ENCODE measurements around the gene TF. TPM values are rescaled to one million over a fixed set of nuclear protein-coding genes. Genes with fewer than 3 reads are reported as not detected.

Gene TF
- total and polyA plus RNA-seq, 7 donors: 0.10 to 6.6 (median 1.0) TPM

- H3K4me3 ChIP-seq: peak overlapping the region; percentile 85
- peaks cover 3 to 32% of the 10 kb centered on the region in 2 donors for H3K36me3 ChIP-seq (ENCODE audit: insufficient read depth in 1 of 2, low read depth in 1 of 2)
- intact Hi-C loops (cut with DNase I): loop anchor here in 1 of 2 donors (5.0 kb wide), 1 partner anchor 143 kb away; the partner anchor contains the start of gene TOPBP1
- DNase-seq (no peak), ATAC-seq (no peak)
- TF ChIP-seq, protein P1, sequence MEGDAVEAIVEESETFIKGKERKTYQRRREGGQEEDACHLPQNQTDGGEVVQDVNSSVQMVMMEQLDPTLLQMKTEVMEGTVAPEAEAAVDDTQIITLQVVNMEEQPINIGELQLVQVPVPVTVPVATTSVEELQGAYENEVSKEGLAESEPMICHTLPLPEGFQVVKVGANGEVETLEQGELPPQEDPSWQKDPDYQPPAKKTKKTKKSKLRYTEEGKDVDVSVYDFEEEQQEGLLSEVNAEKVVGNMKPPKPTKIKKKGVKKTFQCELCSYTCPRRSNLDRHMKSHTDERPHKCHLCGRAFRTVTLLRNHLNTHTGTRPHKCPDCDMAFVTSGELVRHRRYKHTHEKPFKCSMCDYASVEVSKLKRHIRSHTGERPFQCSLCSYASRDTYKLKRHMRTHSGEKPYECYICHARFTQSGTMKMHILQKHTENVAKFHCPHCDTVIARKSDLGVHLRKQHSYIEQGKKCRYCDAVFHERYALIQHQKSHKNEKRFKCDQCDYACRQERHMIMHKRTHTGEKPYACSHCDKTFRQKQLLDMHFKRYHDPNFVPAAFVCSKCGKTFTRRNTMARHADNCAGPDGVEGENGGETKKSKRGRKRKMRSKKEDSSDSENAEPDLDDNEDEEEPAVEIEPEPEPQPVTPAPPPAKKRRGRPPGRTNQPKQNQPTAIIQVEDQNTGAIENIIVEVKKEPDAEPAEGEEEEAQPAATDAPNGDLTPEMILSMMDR (IDR thresholded peaks at IDR 0.05): no peak
- no peaks in the 10 kb centered on the region for H3K27me3 ChIP-seq (ENCODE audit: insufficient read depth in 3 of 3, low read length in 2 of 3)
- no peak overlapping the region for H3K27ac ChIP-seq
- no peaks in the 10 kb centered on the region for H3K9me3 ChIP-seq
- no peaks in the 10 kb centered on the region for H3K4me1 ChIP-seq
- WGBS, 3 donors: 10 to 12% (median 12%) methylated on average over 15 of the region's 15 CpGs
These were observed 59.1 kb downstream of the TF start for GRCh38 chr3:133805384-133805701.

DNA sequence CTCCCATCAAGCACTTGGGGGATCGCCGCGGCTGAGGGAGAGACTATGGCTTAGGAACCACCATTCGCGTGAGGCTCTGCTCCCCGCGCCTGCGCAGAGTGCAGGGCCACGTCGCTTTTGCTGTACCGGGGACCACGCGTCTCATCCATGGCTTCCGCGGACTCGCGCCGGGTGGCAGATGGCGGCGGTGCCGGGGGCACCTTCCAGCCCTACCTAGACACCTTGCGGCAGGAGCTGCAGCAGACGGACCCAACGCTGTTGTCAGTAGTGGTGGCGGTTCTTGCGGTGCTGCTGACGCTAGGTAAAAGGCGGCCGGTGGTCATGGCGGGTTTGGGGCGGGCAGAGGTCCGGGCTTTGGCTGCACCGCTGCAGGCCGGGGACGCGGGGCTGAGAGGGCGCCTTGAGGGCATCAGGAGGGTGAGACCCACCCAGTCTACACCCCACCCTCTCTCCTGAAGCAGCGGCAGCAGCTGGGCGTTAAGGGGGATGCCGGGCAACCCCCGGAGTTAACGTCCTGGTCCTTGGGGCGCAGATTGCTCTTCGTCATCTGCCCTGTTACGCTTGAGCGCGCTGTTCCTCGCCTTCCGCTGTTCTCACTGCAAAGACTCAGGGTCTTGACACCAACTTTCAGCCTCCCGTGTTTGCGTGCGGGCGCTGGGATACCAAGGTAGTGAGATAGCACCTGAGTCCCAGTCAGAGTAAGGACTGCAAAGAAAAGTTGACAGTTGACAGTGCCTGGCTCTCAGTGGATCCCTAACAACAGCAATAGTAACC, 59.7 kb downstream of the TF start, which contains the start of gene SRPRB:
SRPRB (plus strand) TSS at position 114 of the 774 bp plus-strand sequence; CDS start at position 148, 34 bp downstream.
- Histone ChIP-seq H3K27ac (peak within 1 kb of the TSS; percentile 75), H3K27me3 (ENCODE audit: insufficient read depth in 3 of 3, low read length in 2 of 3) (no peaks in the 10 kb centered on the region), H3K4me3 (peak within 1 kb of the TSS; percentile 85), H3K36me3 (ENCODE audit: insufficient read depth in 1 of 2, low read depth in 1 of 2) (peaks cover 3 to 38% of the 10 kb centered on the region in 2 donors), H3K9me3 (no peaks in the 10 kb centered on the region), H3K4me1 (no peaks in the 10 kb centered on the region)
- intact Hi-C loops (cut with DNase I): loop anchor here in 1 of 2 donors (5.0 kb wide), 1 partner anchor 144 kb away; the partner anchor contains the start of gene TOPBP1
- WGBS, 3 donors: 0% methylated on average over 52 to 53 of the region's 53 CpGs
- ATAC-seq: peak; percentile 100
- TF ChIP-seq, protein P1 (IDR thresholded peaks at IDR 0.05): no peak
- DNase-seq: peak; percentile 95 to 97

GRCh38 chr3:133812872-133813271, 66.7 kb downstream of the TF start:
- TF ChIP-seq, protein P1 (IDR thresholded peaks at IDR 0.05): no peak
- Histone ChIP-seq H3K9me3 (no peaks in the 10 kb centered on the region), H3K4me3 (no peak overlapping the region), H3K4me1 (no peaks in the 10 kb centered on the region), H3K36me3 (ENCODE audit: insufficient read depth in 1 of 2, low read depth in 1 of 2) (peaks cover 13 to 98% of the 10 kb centered on the region in 2 donors), H3K27me3 (ENCODE audit: insufficient read depth in 3 of 3, low read length in 2 of 3) (no peaks in the 10 kb centered on the region), H3K27ac (no peak overlapping the region)
- intact Hi-C loops (cut with DNase I): no loop called here
- ATAC-seq: no peak
- DNase-seq: no peak
- 31 to 60% (median 50%) methylated on average over 1 of the region's 1 CpG for WGBS, 3 donors

DNA sequence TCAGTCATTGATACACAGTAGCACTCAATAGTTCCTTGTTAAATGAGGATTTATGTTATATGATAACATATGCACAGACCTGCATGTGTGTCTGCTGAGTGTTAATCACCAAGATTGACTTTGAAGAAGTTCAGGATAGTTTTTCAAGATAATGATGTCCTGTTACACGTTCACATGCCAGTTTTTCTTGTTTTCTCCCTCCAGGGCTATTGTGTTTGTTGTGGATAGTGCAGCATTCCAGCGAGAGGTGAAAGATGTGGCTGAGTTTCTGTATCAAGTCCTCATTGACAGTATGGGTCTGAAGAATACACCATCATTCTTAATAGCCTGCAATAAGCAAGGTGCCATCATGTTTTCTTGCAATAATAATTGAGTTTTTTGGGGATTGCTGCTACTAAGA, 69.2 kb downstream of the TF start:
- ATAC-seq (no peak), DNase-seq (no peak)
- H3K27me3 ChIP-seq (ENCODE audit: insufficient read depth in 3 of 3, low read length in 2 of 3): no peaks in the 10 kb centered on the region
- intact Hi-C loops (cut with DNase I): loop anchor here (5.0 kb wide), 2 partner anchors 97 to 112 kb away; no protein-coding TSS in a partner anchor
- H3K36me3 ChIP-seq (ENCODE audit: insufficient read depth in 1 of 2, low read depth in 1 of 2): peaks cover 12 to 93% of the 10 kb centered on the region in 2 donors
- no peaks in the 10 kb centered on the region for H3K9me3 ChIP-seq
- WGBS, 3 donors: 81 to 93% (median 91%) methylated on average over 2 of the region's 2 CpGs
- TF ChIP-seq, protein P1 (IDR thresholded peaks at IDR 0.05): no peak
- no peak overlapping the region for H3K4me3 ChIP-seq
- H3K4me1 ChIP-seq: no peaks in the 10 kb centered on the region
- H3K27ac ChIP-seq: no peak overlapping the region

All from psoas muscle (tissue), 8 donors.